T-helper 17 cell (primary cell): ENCODE measurements around the gene PACS1. TPM values are rescaled to one million over a fixed set of nuclear protein-coding genes. Genes with fewer than 3 reads are reported as not detected.
A peak's percentile ranks its signal among the peaks of the same experiment; 100 is the strongest.

Experiments used
- ATAC-seq: fragments of 150-1000 bp; cut with Tn5 transposase; 2 replicates; pipeline ENCODE4 v1.10.0; 2021; ENCODE audit warnings: mild to moderate bottlenecking, moderate library complexity
- DNase-seq, 3 donors: peaks; one replicate each; pipeline versions ENCODE4 v3.0.0 to v3.0.0-alpha.2; 2020 to 2021
- H3K9me3 ChIP-seq: one replicate; pipeline ENCODE4 v1.7.0; 2013; ENCODE audit warnings: low read length, mild to moderate bottlenecking; ENCODE audit not compliant: control insufficient read depth, poor library complexity, severe bottlenecking
- H3K27ac Mint-ChIP-seq: one replicate; pipeline ENCODE4 v1.8.0; 2022; ENCODE audit warnings: mild to moderate bottlenecking, moderate library complexity, mixed read lengths
- H3K27me3 Mint-ChIP-seq: one replicate; pipeline ENCODE4 v1.8.0; 2022; ENCODE audit warnings: mixed read lengths
- H3K36me3 Mint-ChIP-seq: one replicate; pipeline ENCODE4 v1.8.0; 2022; ENCODE audit warnings: low read depth, mixed read lengths
- H3K4me1 Mint-ChIP-seq: one replicate; pipeline ENCODE4 v1.8.0; 2022; ENCODE audit warnings: mild to moderate bottlenecking, mixed read lengths
- H3K4me3 Mint-ChIP-seq: one replicate; pipeline ENCODE4 v1.8.0; 2022; ENCODE audit warnings: mild to moderate bottlenecking, moderate library complexity, mixed read lengths
- total RNA-seq, 4 donors: library from RNA in 2 of 4; stranded (reverse) in 2 of 4; gene quantifications; one replicate each; pipeline ENCODE4 v1.2.3 and lab custom pipeline; 2022 to 2026

Gene PACS1
- total RNA-seq, 2 donors from 2014 or later, result 215 to 227 TPM

GRCh38 chr11:66218846-66219620, 149.0 kb downstream of the PACS1 start:
- H3K27me3 Mint-ChIP-seq, result no peaks in the 10 kb centered on the region
- no peaks in the 10 kb centered on the region for H3K9me3 ChIP-seq
- peaks cover 17% of the 10 kb centered on the region for H3K4me1 Mint-ChIP-seq
- H3K36me3 Mint-ChIP-seq, result peaks cover 4% of the 10 kb centered on the region
- H3K27ac Mint-ChIP-seq, result peak overlapping the region; percentile 96
- no peak overlapping the region for H3K4me3 Mint-ChIP-seq
- ATAC-seq (no peak), DNase-seq (no peak)

DNA sequence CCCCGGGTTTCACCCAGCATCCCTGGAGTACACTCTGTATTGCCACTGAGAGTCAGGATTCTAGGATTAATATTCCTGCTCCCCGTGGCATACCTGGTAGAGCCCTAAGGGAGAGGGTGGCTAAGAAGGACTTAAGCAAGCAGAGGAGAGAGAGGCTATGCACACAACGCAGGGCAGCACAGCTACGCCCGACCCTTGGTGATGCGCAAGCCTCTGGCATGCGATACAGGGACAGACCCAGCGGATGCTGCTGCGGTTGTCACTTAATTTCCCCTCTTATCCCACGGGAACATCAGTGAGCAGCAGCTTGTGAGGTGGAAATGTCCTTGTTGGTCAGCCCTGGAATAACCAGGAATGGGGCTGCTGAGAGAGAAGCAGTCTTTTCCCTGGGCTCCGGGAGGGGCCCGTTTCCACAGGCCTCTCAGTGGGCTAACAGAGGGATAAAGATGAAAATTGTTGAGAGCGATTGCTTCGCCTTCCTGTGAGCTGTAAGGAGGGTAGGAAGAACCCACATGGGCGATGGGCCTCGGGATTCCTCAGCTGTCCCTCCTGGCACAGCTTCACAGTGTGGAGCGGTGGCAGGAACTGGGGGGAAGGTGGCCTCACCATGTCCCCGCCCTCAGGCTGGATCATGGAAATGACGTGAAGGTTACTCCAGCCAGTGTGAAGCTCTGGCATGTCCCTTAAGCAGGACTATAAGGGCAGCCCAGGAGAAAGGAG, 149.9 kb downstream of the PACS1 start:
- no peak for DNase-seq
- H3K9me3 ChIP-seq, result no peaks in the 10 kb centered on the region
- no peak for ATAC-seq
- peak overlapping the region; percentile 96 for H3K27ac Mint-ChIP-seq
- peaks cover 4% of the 10 kb centered on the region for H3K36me3 Mint-ChIP-seq
- no peaks in the 10 kb centered on the region for H3K27me3 Mint-ChIP-seq
- no peak overlapping the region for H3K4me3 Mint-ChIP-seq
- peaks cover 17% of the 10 kb centered on the region for H3K4me1 Mint-ChIP-seq

DNA sequence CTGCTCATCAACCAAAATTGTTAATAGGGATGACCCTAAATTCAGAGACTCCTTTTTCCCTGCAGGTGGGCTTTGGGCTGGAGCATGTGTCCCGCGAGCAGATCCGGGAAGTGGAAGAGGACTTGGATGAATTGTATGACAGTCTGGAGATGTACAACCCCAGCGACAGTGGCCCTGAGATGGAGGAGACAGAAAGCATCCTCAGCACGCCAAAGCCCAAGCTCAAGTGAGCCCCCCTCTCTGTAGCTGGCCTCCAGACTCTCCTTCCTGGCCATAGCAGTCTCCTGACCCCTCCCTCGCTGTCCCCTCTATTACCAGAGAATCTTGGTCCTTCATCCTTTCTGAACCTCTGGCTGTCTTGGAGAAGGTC, 150.5 kb downstream of the PACS1 start:
- Mint-ChIP-seq H3K27me3 (no peaks in the 10 kb centered on the region), H3K27ac (peak overlapping the region; percentile 96), H3K4me1 (peaks cover 17% of the 10 kb centered on the region), H3K36me3 (peaks cover 4% of the 10 kb centered on the region), H3K4me3 (no peak overlapping the region)
- ATAC-seq (no peak), DNase-seq (no peak)
- no peaks in the 10 kb centered on the region for H3K9me3 ChIP-seq

DNA sequence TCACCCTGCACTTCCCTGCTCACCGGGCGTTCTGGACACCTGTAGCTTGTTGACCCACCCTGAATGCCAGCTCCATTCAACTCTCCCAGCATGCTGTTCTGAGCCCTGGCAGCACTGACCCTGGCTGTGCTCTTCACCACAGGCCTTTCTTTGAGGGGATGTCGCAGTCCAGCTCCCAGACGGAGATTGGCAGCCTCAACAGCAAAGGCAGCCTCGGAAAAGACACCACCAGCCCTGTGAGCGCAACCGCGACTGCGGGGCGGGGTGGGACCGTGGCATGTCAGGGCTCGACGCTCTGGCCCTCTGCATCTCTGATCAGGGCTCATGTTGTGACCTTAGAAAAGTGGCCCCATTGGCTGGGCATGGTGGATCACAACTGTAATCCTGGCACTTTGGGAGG, 150.9 kb downstream of the PACS1 start:
- H3K4me1 Mint-ChIP-seq, result peaks cover 16% of the 10 kb centered on the region
- DNase-seq, result no peak

DNA sequence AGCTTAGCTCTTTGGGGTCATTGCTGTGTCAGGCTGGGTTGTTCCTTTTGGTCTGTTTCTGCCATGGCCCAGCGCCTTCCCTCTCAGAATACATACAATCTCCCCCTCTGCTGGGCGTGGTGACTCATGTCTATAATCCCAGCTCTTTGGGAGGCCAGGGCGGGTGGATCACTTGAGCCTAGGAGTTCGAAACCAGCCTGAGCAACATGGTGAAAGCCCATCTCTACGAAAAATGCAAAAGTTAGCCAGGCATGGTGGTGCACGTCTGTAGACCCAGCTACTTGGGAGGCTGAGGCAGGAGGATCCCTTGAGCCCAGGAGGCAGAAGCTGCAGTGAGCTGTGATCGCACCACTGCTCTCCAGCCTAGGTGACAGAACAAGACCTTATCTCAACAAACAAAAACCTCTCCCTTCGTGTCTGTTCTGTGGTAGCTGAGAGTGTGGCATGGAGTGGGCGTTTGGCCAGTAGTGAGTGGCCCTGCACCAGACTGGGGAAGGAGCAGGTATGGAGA, 151.7 kb downstream of the PACS1 start:
- Mint-ChIP-seq H3K27me3 (no peaks in the 10 kb centered on the region), H3K4me1 (peaks cover 15% of the 10 kb centered on the region), H3K27ac (peak overlapping the region; percentile 96), H3K4me3 (peak overlapping the region; percentile 47), H3K36me3 (peaks cover 4% of the 10 kb centered on the region)
- no peak for ATAC-seq
- DNase-seq, result no peak
- H3K9me3 ChIP-seq, result no peaks in the 10 kb centered on the region

More for the DNA sequence above, 150.9 kb downstream of the PACS1 start:
- peak overlapping the region; percentile 96 for H3K27ac Mint-ChIP-seq
- H3K4me3 Mint-ChIP-seq, result no peak overlapping the region
- H3K9me3 ChIP-seq, result no peaks in the 10 kb centered on the region
- H3K27me3 Mint-ChIP-seq, result no peaks in the 10 kb centered on the region
- no peak for ATAC-seq
- peaks cover 4% of the 10 kb centered on the region for H3K36me3 Mint-ChIP-seq

DNA sequence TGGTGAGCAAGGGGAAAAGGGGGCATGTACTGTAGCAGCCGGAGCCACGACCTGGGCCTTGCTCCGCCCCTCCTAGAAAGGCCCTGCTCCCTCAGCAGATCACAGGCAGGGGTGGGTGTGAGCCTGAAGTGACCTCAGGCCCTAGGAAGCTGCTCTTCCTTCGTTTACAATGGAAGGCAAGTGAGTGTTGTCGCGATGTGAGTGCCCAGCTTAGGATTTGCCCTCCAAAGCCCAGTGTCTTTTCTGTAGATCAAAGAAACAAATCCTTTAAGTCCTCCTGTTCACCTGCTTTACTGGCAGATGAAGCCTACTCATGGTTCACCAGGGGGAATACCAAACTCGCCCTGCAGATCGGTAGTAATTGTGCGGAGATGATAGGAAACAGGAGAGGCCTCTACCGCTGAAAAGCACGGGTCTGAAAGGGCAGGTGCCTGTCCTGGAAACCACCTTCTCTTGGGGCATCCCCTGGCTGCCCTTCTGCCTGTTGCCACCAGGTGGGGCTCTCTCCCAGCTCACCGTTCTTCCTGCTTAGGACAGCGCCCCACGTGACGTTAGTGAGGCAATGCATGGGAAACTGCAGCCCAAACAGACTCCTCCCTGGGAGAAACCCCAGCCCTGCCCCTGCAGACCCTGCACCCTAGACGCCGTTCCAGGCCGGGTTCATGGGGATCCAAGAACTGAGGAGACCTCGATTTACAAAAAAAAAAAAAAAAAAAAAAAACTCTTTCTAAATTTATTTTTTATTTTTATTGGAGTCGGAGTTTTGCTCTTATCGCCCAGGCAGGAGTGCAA, 152.5 kb downstream of the PACS1 start:
- H3K36me3 Mint-ChIP-seq, result peaks cover 4% of the 10 kb centered on the region

GRCh38 chr11:66224226-66224855, 154.3 kb downstream of the PACS1 start:
- ATAC-seq, result no peak
- H3K4me1 Mint-ChIP-seq, result peaks cover 7% of the 10 kb centered on the region
- DNase-seq, result no peak
- H3K36me3 Mint-ChIP-seq, result no peaks in the 10 kb centered on the region
- no peaks in the 10 kb centered on the region for H3K27me3 Mint-ChIP-seq
- no peak overlapping the region for H3K4me3 Mint-ChIP-seq
- peak overlapping the region; percentile 72 for H3K27ac Mint-ChIP-seq
- no peaks in the 10 kb centered on the region for H3K9me3 ChIP-seq

More for the DNA sequence above, 152.5 kb downstream of the PACS1 start:
- no peaks in the 10 kb centered on the region for H3K27me3 Mint-ChIP-seq
- peak; percentile 86 to 93 (median 91) for DNase-seq
- peak; percentile 97 for ATAC-seq
- peak overlapping the region; percentile 47 for H3K4me3 Mint-ChIP-seq
- peak overlapping the region; percentile 96 for H3K27ac Mint-ChIP-seq
- H3K4me1 Mint-ChIP-seq, result peaks cover 15% of the 10 kb centered on the region
- no peaks in the 10 kb centered on the region for H3K9me3 ChIP-seq

DNA sequence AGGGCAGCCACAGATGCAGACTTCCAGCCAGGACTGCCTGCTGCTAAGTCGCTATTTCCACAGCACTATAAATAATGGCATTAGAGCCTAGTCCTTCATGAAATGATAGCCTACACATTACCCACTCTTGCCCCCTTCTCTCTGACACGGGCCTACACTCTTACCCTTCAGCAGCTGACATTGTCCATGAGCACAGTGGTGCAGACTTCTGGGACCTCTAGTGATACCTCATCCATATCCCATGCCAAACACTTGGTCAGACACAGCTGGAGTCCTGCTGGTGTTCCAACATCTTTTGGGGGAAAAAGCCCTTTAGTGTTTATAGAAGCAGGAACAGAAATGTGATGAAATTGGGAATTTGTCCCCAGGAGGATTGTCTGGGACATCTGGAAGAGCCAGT, 155.0 kb downstream of the PACS1 start:
- H3K4me3 Mint-ChIP-seq, result no peak overlapping the region
- H3K9me3 ChIP-seq, result no peaks in the 10 kb centered on the region
- DNase-seq (no peak), ATAC-seq (no peak)
- H3K27ac Mint-ChIP-seq, result peak overlapping the region; percentile 72
- no peaks in the 10 kb centered on the region for H3K27me3 Mint-ChIP-seq
- H3K4me1 Mint-ChIP-seq, result peaks cover 7% of the 10 kb centered on the region
- peaks cover 4% of the 10 kb centered on the region for H3K36me3 Mint-ChIP-seq

- no peak overlapping the region for H3K4me3 Mint-ChIP-seq
- no peaks in the 10 kb centered on the region for H3K9me3 ChIP-seq
- H3K27me3 Mint-ChIP-seq, result no peaks in the 10 kb centered on the region
- ATAC-seq, result no peak
- H3K36me3 Mint-ChIP-seq, result peaks cover 4% of the 10 kb centered on the region
- peaks cover 7% of the 10 kb centered on the region for H3K4me1 Mint-ChIP-seq
- H3K27ac Mint-ChIP-seq, result no peak overlapping the region
- no peak for DNase-seq
Observed at GRCh38 chr11:66226101-66226500, 156.0 kb downstream of the PACS1 start.

DNA sequence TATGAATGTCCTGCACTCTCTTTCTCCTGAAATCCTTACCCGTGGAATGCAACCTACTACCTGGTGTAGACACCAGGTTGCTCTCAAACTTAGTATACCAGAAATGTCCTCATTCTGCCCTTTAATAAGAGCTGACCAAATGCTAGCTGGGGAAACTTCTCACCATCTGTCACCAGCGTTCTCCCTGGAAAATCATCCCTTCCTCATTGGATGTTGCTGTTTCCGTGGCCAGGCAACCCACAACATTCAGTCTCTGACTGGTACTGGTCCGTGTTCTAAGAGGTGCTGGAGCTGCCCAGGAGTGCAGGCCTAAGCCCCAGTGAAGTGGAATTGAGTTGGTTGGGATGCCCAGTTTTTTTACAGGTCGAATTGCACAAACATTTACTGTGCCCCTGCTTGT, 157.6 kb downstream of the PACS1 start:
- H3K4me1 Mint-ChIP-seq, result peaks cover 2% of the 10 kb centered on the region
- DNase-seq (no peak), ATAC-seq (no peak)
- no peaks in the 10 kb centered on the region for H3K27me3 Mint-ChIP-seq
- H3K27ac Mint-ChIP-seq, result no peak overlapping the region
- H3K9me3 ChIP-seq, result no peaks in the 10 kb centered on the region
- H3K36me3 Mint-ChIP-seq, result peaks cover 10% of the 10 kb centered on the region
- no peak overlapping the region for H3K4me3 Mint-ChIP-seq

- ATAC-seq, result no peak
- Mint-ChIP-seq H3K27me3 (no peaks in the 10 kb centered on the region), H3K4me3 (no peak overlapping the region), H3K4me1 (peaks cover 2% of the 10 kb centered on the region), H3K27ac (peak overlapping the region; percentile 79), H3K36me3 (peaks cover 15% of the 10 kb centered on the region)
- DNase-seq, result no peak
- H3K9me3 ChIP-seq, result no peaks in the 10 kb centered on the region
Observed at GRCh38 chr11:66228521-66228920, 158.4 kb downstream of the PACS1 start.

DNA sequence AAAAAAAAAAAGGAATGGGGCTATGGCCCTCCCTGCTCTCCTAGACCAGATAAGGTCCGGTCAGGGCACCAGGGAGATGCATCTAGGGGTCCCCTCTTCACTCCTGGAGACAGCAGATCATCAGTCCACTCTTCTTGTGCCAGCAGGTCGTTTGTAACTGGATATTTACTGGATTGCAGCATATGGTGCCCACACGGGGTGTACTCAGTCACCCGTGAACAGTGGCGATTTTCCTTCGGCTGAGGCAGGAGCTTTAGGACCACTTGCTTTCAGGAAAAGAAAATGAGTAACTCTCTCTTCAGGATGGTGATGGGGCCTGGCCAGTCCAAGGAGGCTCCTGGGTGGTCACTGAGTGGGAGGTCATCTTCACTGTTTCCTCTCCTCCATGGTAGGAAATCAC, 160.1 kb downstream of the PACS1 start:
- DNase-seq, result no peak
- Mint-ChIP-seq H3K27me3 (no peaks in the 10 kb centered on the region), H3K4me3 (no peak overlapping the region), H3K36me3 (peaks cover 16% of the 10 kb centered on the region), H3K4me1 (peaks cover 6% of the 10 kb centered on the region), H3K27ac (no peak overlapping the region)
- no peak for ATAC-seq
- H3K9me3 ChIP-seq, result no peaks in the 10 kb centered on the region

DNA sequence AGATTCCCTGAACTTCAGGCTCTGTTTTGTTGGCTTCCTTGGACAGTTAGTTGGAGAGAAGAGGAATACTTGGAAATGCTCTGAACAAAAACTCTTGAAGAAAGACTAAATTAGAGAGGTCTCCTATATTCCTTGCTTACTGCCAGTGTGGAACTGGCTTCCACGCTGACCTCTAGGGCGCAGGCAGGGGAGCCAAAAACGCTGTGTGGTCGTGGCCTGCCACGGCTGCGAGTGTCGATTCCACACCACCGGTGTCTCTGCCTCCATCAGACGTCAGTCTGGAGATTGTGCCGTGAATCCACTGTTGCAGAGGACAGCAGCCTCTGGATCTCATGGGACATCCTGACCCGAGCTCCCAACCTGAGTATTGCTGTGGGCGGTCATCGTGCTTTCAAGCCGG, 160.9 kb downstream of the PACS1 start:
- DNase-seq, result no peak
- Mint-ChIP-seq H3K4me3 (no peak overlapping the region), H3K36me3 (peaks cover 21% of the 10 kb centered on the region), H3K27ac (no peak overlapping the region), H3K4me1 (peaks cover 6% of the 10 kb centered on the region), H3K27me3 (no peaks in the 10 kb centered on the region)
- ATAC-seq, result no peak
- H3K9me3 ChIP-seq, result no peaks in the 10 kb centered on the region
